K562 (cell line): ENCODE results near the gene TWIST1.

Experiments used
- BHLHE40 ChIP-seq: IDR thresholded peaks from 2 replicates; pipeline ENCODE4 v1.6.1; 2011; ENCODE audit warnings: low read length, improper control_type of control experiment
- NCOA6 ChIP-seq: fragments of 450-650 bp; IDR thresholded peaks from 2 replicates; pipeline ENCODE4 v1.6.1; 2017; ENCODE audit warnings: mild to moderate bottlenecking
- PCBP1 ChIP-seq: fragments of 200-400 bp; formaldehyde crosslinking; IDR thresholded peaks from 2 replicates; pipeline ENCODE4 v1.6.1; 2018; ENCODE audit warnings: mild to moderate bottlenecking, low read depth, low read length; ENCODE audit not compliant: poor library complexity, severe bottlenecking
- TAF1 ChIP-seq: IDR thresholded peaks from 2 replicates; pipeline ENCODE4 v1.6.1; 2011; ENCODE audit warnings: mild to moderate bottlenecking, low read length, moderate library complexity; ENCODE audit not compliant: insufficient read depth, control insufficient read depth, severe bottlenecking; ENCODE audit errors: extremely low read depth
- ZKSCAN8 ChIP-seq: fragments of 200-800 bp; sonication (Bioruptor generic); IDR thresholded peaks from 2 replicates; pipeline ENCODE4 v1.6.1; 2016; ENCODE audit warnings: missing genetic modification characterization, missing compliant biosample characterization
- ZNF175 ChIP-seq: fragments of 200-800 bp; sonication (Bioruptor generic); IDR thresholded peaks from 2 replicates; pipeline ENCODE4 v1.6.1; 2016; ENCODE audit warnings: low read depth, mild to moderate bottlenecking, missing genetic modification characterization, missing compliant biosample characterization
- TF ChIP-seq, protein P1 (sequence below), 2 experiments: fragments of 450-650 bp; IDR thresholded peaks; 2 replicates each; pipeline ENCODE4 v1.6.1; 2016; ENCODE audit warnings: mild to moderate bottlenecking in 2 of 2, borderline replicate concordance in 1 of 2, low read depth in 1 of 2, moderate library complexity in 1 of 2
- TF ChIP-seq, protein P2 (sequence below), 3 experiments: IDR thresholded peaks in 2 of 3; conservative IDR thresholded peaks in 1 of 3; 2 replicates each; pipeline ENCODE4 v1.5.1; 2011 to 2012; ENCODE audit warnings: low read length in 3 of 3, mild to moderate bottlenecking in 3 of 3, control low read depth in 2 of 3, improper control_type of control experiment in 1 of 3, inconsistent platforms in 1 of 3, low read depth in 1 of 3, mixed read lengths in 1 of 3, moderate library complexity in 1 of 3; ENCODE audit not compliant: insufficient read depth in 2 of 3

DNA sequence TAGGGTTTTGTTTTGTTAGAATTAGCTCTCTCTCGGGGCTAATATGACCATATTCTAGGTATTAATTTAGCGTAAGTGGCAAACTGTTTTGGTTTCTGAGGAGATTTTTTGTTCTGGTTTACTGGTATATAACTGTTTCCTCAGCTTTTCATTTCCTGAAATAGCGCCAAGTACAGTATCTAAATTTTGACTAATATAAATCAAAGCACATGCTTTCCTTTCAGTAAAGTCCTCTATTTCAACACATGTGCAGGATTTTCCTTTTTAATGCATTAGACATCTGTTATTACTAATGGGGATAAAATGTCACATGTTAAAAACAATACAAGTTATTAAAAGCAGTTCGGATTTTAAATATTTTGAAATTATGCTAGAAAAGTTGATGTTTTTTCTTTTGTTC, 16.4 kb upstream of the TWIST1 start:
- TF ChIP-seq PCBP1: no peak
- TF ChIP-seq, protein P1, sequence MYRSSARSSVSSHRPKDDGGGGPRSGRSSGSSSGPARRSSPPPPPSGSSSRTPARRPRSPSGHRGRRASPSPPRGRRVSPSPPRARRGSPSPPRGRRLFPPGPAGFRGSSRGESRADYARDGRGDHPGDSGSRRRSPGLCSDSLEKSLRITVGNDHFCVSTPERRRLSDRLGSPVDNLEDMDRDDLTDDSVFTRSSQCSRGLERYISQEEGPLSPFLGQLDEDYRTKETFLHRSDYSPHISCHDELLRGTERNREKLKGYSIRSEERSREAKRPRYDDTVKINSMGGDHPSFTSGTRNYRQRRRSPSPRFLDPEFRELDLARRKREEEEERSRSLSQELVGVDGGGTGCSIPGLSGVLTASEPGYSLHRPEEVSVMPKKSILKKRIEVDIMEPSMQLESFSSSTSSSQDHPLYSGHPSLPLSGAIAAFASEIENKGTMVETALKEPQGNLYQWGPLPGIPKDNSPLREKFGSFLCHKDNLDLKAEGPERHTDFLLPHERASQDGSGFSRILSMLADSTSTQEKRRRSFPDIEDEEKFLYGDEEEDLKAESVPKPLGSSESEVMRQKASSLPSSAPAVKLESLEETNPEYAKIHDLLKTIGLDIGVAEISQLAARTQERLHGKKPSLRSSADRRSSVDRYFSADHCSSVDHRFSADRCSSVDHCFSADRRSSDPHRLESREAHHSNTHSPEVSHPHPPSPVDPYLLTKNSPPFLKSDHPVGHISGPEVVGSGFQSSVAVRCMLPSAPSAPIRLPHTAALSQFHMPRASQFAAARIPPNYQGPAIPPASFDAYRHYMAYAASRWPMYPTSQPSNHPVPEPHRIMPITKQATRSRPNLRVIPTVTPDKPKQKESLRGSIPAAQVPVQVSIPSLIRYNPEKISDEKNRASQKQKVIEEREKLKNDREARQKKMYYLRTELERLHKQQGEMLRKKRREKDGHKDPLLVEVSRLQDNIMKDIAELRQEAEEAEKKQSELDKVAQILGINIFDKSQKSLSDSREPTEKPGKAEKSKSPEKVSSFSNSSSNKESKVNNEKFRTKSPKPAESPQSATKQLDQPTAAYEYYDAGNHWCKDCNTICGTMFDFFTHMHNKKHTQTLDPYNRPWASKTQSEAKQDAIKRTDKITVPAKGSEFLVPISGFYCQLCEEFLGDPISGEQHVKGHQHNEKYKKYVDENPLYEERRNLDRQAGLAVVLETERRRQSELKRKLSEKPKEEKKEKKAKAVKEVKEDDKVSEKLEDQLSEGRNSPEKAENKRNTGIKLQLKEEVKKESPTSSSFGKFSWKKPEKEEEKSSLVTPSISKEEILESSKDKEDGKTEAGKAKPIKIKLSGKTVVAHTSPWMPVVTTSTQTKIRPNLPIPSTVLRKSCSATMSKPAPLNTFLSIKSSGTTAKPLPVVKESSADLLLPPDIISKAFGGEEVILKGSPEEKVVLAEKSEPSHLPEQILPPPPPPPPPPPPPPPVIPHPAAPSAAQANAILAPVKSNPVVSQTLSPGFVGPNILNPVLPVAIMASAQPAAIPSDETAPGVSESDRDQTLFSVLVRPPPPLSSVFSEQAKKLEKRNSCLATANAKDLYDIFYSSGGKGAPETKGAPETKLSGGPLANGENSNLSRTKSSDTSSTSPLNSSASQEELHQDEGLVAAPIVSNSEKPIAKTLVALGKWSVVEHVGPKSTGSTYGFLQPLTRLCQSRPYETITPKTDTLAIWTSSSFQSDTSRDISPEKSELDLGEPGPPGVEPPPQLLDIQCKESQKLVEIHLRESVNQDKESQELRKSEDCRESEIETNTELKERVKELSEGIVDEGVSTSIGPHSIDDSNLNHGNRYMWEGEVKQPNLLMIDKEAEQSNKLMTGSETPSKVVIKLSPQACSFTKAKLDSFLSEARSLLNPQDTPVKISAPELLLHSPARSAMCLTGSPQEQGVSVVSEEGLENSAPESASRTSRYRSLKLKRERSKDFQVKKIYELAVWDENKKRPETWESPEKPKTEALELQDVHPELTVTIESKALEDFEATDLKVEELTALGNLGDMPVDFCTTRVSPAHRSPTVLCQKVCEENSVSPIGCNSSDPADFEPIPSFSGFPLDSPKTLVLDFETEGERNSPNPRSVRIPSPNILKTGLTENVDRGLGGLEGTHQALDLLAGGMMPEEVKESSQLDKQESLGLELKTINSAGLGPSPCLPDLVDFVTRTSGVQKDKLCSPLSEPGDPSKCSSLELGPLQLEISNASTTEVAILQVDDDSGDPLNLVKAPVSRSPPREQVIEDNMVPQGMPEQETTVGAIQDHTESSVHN (IDR thresholded peaks at IDR 0.05; ENCODE audit: borderline replicate concordance in 1 of 2, low read depth in 1 of 2): no peak
- no peak for TF ChIP-seq BHLHE40
- TF ChIP-seq NCOA6: no peak
- no peak for TF ChIP-seq TAF1
- no peak for TF ChIP-seq ZNF175
- TF ChIP-seq ZKSCAN8: no peak
- TF ChIP-seq, protein P2, sequence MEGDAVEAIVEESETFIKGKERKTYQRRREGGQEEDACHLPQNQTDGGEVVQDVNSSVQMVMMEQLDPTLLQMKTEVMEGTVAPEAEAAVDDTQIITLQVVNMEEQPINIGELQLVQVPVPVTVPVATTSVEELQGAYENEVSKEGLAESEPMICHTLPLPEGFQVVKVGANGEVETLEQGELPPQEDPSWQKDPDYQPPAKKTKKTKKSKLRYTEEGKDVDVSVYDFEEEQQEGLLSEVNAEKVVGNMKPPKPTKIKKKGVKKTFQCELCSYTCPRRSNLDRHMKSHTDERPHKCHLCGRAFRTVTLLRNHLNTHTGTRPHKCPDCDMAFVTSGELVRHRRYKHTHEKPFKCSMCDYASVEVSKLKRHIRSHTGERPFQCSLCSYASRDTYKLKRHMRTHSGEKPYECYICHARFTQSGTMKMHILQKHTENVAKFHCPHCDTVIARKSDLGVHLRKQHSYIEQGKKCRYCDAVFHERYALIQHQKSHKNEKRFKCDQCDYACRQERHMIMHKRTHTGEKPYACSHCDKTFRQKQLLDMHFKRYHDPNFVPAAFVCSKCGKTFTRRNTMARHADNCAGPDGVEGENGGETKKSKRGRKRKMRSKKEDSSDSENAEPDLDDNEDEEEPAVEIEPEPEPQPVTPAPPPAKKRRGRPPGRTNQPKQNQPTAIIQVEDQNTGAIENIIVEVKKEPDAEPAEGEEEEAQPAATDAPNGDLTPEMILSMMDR (IDR thresholded peaks at IDR 0.05 in 2 of 3, conservative IDR thresholded peaks at IDR 0.05 in 1 of 3; ENCODE audit: insufficient read depth in 2 of 3, low read depth in 1 of 3, low read length in 3 of 3): no peak
